OCI-LY3 (cell line): ENCODE measurements around the gene FBXO17.
"Not testable (repeated sequence)": the region's sequence is repeated elsewhere in the genome, so short reads cannot be mapped to it uniquely, and the experiment has no call there.

Experiments used
- H2AFZ ChIP-seq: fragments of 200-600, 300-600 bp; shearing (Covaris generic); 2 replicates; pipeline ENCODE4 v1.6.0; 2014; ENCODE audit warnings: antibody characterized with exemption, low read depth, low read length
- H3K27ac ChIP-seq: fragments of 200-600, 300-600 bp; sonication (generic); 2 replicates; pipeline ENCODE4 v1.5.1; 2014; ENCODE audit warnings: mild to moderate bottlenecking, low read length, moderate library complexity, mixed read lengths
- H3K27me3 ChIP-seq: fragments of 200-600, 300-600 bp; sonication (generic); 2 replicates; pipeline ENCODE4 v1.6.1; 2014; ENCODE audit warnings: low read depth, low read length, mixed read lengths
- H3K36me3 ChIP-seq: fragments of 200-600, 300-600 bp; sonication (generic); replicated peaks from 2 replicates; pipeline ENCODE3; 2014; ENCODE audit warnings: low read depth, low read length, mixed read lengths
- H3K4me1 ChIP-seq: fragments of 300-600, 200-600 bp; sonication (generic); 2 replicates; pipeline ENCODE4 v1.6.1; 2014; ENCODE audit warnings: low read length, mixed read lengths
- H3K4me2 ChIP-seq: fragments of 200-600, 300-600 bp; sonication (generic); 2 replicates; pipeline ENCODE4 v1.6.1; 2014; ENCODE audit warnings: low read length, mixed read lengths
- H3K4me3 ChIP-seq: fragments of 300-600, 200-600 bp; sonication (generic); 2 replicates; pipeline ENCODE4 v1.5.1; 2014; ENCODE audit warnings: antibody characterized with exemption, mild to moderate bottlenecking, low read length, moderate library complexity
- H3K79me2 ChIP-seq: fragments of 300-600, 200-600 bp; shearing (Covaris generic); 2 replicates; pipeline ENCODE4 v1.6.1; 2014; ENCODE audit warnings: mild to moderate bottlenecking, low read length, mixed read lengths
- H3K9ac ChIP-seq: fragments of 300-600, 200-600 bp; shearing (Covaris generic); 2 replicates; pipeline ENCODE4 v1.6.0; 2014; ENCODE audit warnings: mild to moderate bottlenecking, low read length, moderate library complexity
- H3K9me3 ChIP-seq: fragments of 200-600, 300-600 bp; shearing (Covaris generic); 2 replicates; pipeline ENCODE4 v1.6.1; 2014; ENCODE audit warnings: low read length, mixed read lengths; ENCODE audit not compliant: insufficient read depth
- H4K20me1 ChIP-seq: fragments of 200-600, 300-600 bp; sonication (generic); 2 replicates; pipeline ENCODE4 v1.6.1; 2016; ENCODE audit warnings: low read length, mixed read lengths; ENCODE audit not compliant: insufficient read depth
- CTCF ChIP-seq: fragments of 200-600, 300-600 bp; sonication (generic); IDR thresholded peaks from 2 replicates; pipeline ENCODE4 v1.5.1; 2014; ENCODE audit warnings: antibody characterized with exemption, low read length, low read depth
- EZH2phosphoT487 ChIP-seq: fragments of 200-600 bp; shearing (Covaris generic); IDR thresholded peaks from 2 replicates; pipeline ENCODE4 v1.6.1; 2018; ENCODE audit warnings: antibody characterized with exemption, mixed run types, low read depth

FBXO17 gene

GRCh38 chr19:38974624-38975213, 823 bp downstream of the FBXO17 start:
- Histone ChIP-seq H3K4me3 (peak overlapping the region; percentile 88), H3K9me3 (peaks cover 2% of the 10 kb centered on the region; the same call in 1 of the 2 replicates), H2AFZ (no peak overlapping the region; the same call in 1 of the 2 replicates), H3K27me3 (no peaks in the 10 kb centered on the region), H3K4me2 (peak overlapping the region; percentile 88), H3K36me3 (peaks cover 25% of the 10 kb centered on the region), H3K4me1 (peaks cover 39% of the 10 kb centered on the region), H3K79me2 (peaks cover 58% of the 10 kb centered on the region), H3K9ac (peak overlapping the region; percentile 97), H3K27ac (peak overlapping the region; percentile 97), H4K20me1 (peaks cover 8% of the 10 kb centered on the region)
- TF ChIP-seq CTCF (peak; percentile 12; the same call in 1 of the 2 replicates), EZH2phosphoT487 (no peak)

GRCh38 chr19:38971672-38972071, 3.9 kb downstream of the FBXO17 start:
- H3K27me3 ChIP-seq, result no peaks in the 10 kb centered on the region
- H3K4me3 ChIP-seq, result no peak overlapping the region
- no peaks in the 10 kb centered on the region for H3K9me3 ChIP-seq
- peaks cover 42% of the 10 kb centered on the region for H3K36me3 ChIP-seq
- H3K9ac ChIP-seq, result no peak overlapping the region
- no peak overlapping the region for H3K4me2 ChIP-seq
- H3K79me2 ChIP-seq, result peaks cover 87% of the 10 kb centered on the region
- TF ChIP-seq EZH2phosphoT487 (no peak), CTCF (no peak)
- H3K27ac ChIP-seq, result no peak overlapping the region
- H2AFZ ChIP-seq, result no peak overlapping the region
- H4K20me1 ChIP-seq, result peaks cover 18% of the 10 kb centered on the region
- peaks cover 18% of the 10 kb centered on the region for H3K4me1 ChIP-seq

- Histone ChIP-seq H4K20me1 (peaks cover 18% of the 10 kb centered on the region), H3K79me2 (peaks cover 94% of the 10 kb centered on the region), H3K36me3 (peaks cover 47% of the 10 kb centered on the region), H3K9me3 (no peaks in the 10 kb centered on the region), H3K4me2 (no peak overlapping the region), H2AFZ (no peak overlapping the region), H3K27me3 (no peaks in the 10 kb centered on the region), H3K4me3 (no peak overlapping the region), H3K9ac (no peak overlapping the region), H3K4me1 (peaks cover 10% of the 10 kb centered on the region; the same call in 1 of the 2 replicates), H3K27ac (no peak overlapping the region)
- TF ChIP-seq EZH2phosphoT487, result no peak
- no peak for TF ChIP-seq CTCF
Measured at GRCh38 chr19:38970664-38971532, 4.6 kb downstream of the FBXO17 start.

- H3K4me2 ChIP-seq, H3K9ac ChIP-seq, H3K27me3 ChIP-seq, H3K9me3 ChIP-seq, H3K27ac ChIP-seq, H3K4me3 ChIP-seq, H2AFZ ChIP-seq: not testable (repeated sequence)
- peaks cover 25% of the 10 kb centered on the region for H4K20me1 ChIP-seq
- H3K36me3 ChIP-seq, result peaks cover 56% of the 10 kb centered on the region
- peaks cover 80% of the 10 kb centered on the region for H3K79me2 ChIP-seq
- peaks cover 14% of the 10 kb centered on the region for H3K4me1 ChIP-seq
Measured at GRCh38 chr19:38966149-38966548, 9.4 kb downstream of the FBXO17 start.
